ENCODE measurements around the gene PLA1A.

DNA sequence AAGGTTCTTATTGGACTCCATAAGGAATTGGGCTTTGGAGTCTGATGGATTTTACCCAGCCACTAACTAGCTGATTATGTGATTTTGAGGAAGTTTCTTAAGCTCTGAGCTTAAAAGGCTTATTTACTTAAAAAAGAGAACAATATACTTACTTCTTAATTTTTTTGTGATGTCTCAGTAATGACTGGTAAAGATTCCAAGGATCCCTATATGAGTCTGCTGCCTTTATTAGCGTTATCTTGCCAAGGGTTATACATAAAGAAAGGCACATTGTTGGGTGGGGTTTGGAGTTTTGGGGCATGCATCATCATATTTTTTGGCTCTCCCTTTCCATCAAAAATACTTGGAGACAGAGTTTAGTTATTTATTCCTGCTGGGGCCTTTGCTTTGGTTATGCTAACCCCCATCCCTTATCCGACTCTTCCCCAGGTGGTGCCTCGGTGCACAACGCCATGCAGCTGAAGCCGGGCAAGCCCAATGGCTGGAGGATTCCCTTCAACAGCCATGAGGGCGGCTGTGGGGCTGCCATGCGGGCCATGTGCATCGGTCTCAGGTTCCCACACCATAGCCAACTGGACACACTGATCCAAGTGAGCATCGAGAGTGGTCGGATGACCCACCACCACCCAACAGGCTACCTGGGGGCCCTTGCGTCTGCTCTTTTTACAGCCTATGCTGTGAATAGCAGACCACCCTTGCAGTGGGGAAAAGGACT, 11.7 kb upstream of the PLA1A start:
- TF ChIP-seq, protein P1, sequence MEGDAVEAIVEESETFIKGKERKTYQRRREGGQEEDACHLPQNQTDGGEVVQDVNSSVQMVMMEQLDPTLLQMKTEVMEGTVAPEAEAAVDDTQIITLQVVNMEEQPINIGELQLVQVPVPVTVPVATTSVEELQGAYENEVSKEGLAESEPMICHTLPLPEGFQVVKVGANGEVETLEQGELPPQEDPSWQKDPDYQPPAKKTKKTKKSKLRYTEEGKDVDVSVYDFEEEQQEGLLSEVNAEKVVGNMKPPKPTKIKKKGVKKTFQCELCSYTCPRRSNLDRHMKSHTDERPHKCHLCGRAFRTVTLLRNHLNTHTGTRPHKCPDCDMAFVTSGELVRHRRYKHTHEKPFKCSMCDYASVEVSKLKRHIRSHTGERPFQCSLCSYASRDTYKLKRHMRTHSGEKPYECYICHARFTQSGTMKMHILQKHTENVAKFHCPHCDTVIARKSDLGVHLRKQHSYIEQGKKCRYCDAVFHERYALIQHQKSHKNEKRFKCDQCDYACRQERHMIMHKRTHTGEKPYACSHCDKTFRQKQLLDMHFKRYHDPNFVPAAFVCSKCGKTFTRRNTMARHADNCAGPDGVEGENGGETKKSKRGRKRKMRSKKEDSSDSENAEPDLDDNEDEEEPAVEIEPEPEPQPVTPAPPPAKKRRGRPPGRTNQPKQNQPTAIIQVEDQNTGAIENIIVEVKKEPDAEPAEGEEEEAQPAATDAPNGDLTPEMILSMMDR (IDR thresholded peaks at IDR 0.05) = no peak
- TF ChIP-seq POLR2A (IDR thresholded peaks at IDR 0.05) = no peak

Data from Peyer's patch (tissue), 4 donors.